KOPT-K1 (cell line): ENCODE results near the gene FNDC10.
A peak's percentile ranks its signal among the peaks of the same experiment; 100 is the strongest.

Source experiments
- H3K27ac ChIP-seq: fragments of 200-600 bp; sonication (generic); 2 replicates; pipeline ENCODE4 v1.5.1; 2016; ENCODE audit warnings: antibody characterized with exemption, mild to moderate bottlenecking, low read depth, low read length; ENCODE audit not compliant: poor library complexity, severe bottlenecking
- H3K36me3 ChIP-seq: fragments of 200-600 bp; sonication (generic); 2 replicates; pipeline ENCODE4 v1.5.1; 2017; ENCODE audit warnings: antibody characterized with exemption, mild to moderate bottlenecking, low read length, moderate library complexity; ENCODE audit not compliant: insufficient read depth
- H3K9me3 ChIP-seq: fragments of 200-600 bp; sonication (generic); 2 replicates; pipeline ENCODE4 v1.5.1; 2017; ENCODE audit warnings: antibody characterized with exemption, low read length, mild to moderate bottlenecking; ENCODE audit not compliant: insufficient read depth, poor library complexity, severe bottlenecking

FNDC10 gene

DNA sequence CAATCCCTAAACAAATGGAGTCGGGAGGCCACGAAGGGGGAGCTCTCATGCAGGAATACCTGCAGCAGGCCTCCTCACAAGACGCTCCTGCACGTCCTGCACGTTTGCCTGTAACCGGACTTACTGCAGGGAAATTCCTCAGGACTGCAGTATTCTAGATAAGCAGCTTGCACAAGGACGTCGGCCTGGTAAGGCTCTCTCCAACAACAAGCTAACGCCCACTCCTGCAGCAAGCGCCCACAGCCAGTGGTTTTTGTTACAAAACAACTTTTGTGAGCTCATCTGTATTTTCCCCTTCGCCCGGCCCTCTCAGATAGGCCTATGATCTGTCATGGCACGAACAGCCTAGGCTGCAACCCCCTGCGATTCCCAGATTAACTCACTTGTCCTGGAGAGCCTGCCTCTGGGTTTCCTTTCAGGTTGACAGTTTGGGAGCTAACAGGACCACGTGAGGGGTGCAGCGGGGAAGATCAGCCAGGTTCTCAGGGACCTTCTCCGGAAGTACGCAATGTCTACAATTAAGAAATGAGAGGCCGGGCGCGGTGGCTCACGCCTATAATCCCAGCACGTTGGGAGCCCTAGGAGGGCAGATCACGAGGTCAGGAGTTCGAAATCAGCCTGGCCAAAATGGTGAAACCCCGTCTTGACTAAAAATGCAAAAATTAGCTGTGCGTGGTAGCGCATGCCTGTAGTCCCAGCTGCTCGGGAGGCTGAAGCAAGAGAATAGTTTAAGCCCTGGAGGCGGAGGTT is 14.4 kb upstream of the FNDC10 start:
- Histone ChIP-seq H3K27ac (peak overlapping the region; percentile 98), H3K9me3 (no peaks in the 10 kb centered on the region), H3K36me3 (peaks cover 11% of the 10 kb centered on the region; the same call in 1 of the 2 replicates)

DNA sequence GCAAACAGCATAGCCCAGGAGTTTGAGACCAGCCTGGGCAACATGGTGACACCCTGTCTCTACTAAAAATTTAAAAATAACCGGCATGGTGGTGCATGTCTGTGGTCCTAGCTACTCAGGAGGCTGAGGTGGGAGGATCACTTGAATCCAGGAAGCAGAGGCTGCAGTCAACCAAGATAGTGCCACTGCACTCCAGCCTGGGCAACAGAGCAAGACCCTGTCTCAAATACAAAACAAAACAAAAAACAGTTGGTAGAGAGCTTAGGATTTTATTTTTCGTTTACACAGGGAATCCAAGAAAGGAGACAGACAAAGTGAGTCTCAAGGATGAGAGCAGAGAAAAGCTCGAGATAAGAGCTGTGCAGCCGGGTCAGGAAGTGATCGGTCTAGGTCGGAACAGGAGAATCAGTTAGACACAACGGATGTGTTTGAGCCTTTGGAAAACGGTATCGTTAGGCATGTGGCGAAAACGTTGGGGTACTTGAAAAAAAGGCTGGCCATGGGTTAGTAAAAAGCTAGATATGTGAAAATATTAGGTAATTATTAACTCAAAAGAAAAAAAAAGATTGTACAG is 13.7 kb upstream of the FNDC10 start:
- Histone ChIP-seq H3K36me3 (peaks cover 11% of the 10 kb centered on the region; the same call in 1 of the 2 replicates), H3K27ac (no peak overlapping the region), H3K9me3 (no peaks in the 10 kb centered on the region)

DNA sequence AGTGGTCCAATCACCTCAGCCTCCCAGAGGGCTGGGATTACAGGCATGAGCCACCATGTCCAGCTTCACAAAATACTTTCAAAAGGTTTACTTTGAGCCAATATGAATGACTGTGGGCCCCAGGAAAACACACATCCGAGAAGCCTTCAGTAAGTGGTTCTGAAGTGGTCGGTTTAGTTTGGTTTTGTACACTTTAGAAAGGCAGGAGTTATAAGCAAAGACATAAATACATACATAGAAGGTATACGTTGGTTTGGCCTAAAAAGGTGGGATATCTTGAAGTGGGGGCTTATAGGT is 12.1 kb upstream of the FNDC10 start:
- Histone ChIP-seq H3K36me3 (no peaks in the 10 kb centered on the region), H3K9me3 (no peaks in the 10 kb centered on the region), H3K27ac (no peak overlapping the region)

DNA sequence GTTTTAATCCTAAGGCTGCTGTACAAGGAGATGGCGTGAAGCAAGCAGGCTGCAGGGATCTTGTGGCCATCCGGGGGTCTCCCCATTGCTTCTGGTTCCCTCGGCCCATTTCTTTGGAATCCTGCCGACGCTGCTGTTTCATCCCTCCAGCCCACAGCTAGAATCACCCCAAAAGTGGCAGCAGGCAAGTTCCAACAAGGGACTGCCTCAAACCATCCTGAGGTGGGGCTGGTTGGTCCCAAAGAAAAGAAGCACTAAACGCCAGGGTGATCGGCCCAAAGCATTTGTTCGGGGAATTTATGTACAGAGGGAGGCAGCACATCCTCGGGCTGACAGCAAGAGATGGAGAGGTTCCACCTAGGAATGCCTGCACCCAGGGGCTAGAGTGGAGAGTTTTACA is 10.9 kb upstream of the FNDC10 start:
- no peaks in the 10 kb centered on the region for H3K36me3 ChIP-seq
- no peak overlapping the region for H3K27ac ChIP-seq
- no peaks in the 10 kb centered on the region for H3K9me3 ChIP-seq

DNA sequence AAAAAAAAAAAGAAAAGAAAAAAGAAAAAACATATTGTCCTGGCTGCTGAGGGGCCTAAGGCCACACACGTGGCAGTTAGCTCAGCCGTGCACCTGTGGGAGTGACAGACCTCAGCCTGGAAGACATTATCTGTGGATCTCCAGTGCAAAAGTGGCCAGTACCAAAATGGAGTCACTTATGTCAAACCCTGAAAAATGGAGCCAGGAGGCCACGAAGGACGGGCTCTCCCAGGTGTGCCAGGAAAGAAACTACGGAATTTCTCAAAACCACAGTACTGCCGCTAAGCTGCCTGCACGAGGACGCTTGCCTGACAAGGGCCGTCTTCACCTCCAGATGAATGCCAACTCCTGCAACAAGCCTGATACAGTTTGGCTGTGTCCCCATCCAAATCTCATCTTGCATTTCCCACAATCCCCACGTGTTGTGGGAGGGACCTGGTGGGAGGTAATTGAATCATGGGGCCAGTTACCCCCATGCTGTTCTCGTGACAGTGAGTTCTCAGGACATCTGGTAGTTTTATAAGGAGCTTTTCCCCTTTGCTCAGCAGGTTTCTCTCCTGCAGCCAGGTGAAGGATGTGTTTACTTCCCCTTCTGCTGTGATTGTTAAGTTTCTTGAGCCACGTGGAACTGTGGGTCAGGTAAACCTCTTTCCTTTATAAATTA is 10.0 kb upstream of the FNDC10 start:
- H3K27ac ChIP-seq: no peak overlapping the region

DNA sequence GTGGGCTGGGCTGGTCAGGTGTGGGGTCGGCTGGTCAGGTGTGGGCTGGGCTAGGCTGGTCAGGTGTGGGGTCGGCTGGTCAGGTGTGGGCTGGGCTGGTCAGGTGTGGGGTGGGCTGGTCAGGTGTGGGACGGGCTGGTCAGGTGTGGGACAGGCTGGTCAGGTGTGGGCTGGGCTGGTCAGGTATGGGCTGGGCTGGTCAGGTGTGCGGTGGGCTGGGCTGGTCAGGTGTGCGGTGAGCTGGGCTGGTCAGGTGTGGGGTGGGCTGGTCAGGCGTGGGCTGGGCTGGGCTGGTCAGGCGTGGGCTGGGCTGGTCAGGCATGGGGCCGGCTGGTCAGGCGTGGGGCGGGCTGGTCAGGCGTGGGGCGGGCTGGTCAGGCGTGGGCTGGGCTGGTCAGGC is 6.3 kb upstream of the FNDC10 start:
- no peaks in the 10 kb centered on the region for H3K9me3 ChIP-seq
- no peak overlapping the region for H3K27ac ChIP-seq
- no peaks in the 10 kb centered on the region for H3K36me3 ChIP-seq

More for the DNA sequence above, 10.0 kb upstream of the FNDC10 start:
- Histone ChIP-seq H3K36me3 (no peaks in the 10 kb centered on the region), H3K9me3 (no peaks in the 10 kb centered on the region)

DNA sequence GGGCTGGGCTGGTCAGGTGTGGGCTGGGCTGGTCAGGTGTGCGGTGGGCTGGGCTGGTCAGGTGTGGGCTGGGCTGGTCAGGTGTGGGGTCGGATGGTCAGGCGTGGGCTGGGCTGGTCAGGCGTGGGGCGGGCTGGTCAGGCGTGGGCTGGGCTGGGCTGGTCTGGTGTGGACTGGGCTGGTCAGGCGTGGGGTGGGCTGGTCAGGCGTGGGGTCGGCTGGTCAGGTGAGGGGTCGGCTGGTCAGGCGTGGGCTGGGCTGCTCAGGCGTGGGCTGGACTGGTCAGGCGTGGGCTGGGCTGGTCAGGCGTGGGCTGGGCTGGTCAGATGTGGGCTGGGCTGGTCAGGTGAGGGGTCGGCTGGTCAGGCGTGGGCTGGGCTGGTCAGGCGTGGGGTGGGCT is 5.8 kb upstream of the FNDC10 start:
- H3K36me3 ChIP-seq: no peaks in the 10 kb centered on the region
- no peaks in the 10 kb centered on the region for H3K9me3 ChIP-seq
- H3K27ac ChIP-seq: no peak overlapping the region

DNA sequence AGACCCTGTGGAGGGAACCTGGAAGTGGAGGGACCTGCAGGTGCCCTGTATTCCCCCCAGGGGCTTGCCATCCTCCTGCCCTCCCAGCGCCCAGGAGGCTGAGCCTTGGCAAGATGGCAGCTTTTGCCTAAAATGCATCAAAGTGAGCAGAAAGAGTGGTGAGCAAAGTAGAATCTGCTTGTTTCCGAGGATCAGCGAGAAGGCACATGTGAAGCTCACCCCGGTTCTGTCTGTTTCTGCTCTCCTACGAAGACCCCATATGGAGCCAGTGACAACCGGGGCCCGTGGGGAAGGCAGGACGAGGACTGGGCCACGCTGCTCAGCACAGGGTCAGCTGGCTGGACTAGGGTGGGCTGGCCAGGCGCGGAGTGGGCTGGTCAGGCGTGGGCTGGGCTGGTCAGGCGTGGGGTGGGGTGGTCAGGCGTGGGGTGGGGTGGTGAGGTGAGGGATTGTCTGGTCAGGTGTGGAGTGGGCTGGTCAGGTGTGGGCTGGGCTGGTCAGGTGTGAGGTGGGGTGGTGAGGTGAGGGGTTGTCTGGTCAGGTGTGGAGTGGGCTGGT is 5.2 kb upstream of the FNDC10 start:
- Histone ChIP-seq H3K27ac (no peak overlapping the region), H3K36me3 (no peaks in the 10 kb centered on the region), H3K9me3 (no peaks in the 10 kb centered on the region)

DNA sequence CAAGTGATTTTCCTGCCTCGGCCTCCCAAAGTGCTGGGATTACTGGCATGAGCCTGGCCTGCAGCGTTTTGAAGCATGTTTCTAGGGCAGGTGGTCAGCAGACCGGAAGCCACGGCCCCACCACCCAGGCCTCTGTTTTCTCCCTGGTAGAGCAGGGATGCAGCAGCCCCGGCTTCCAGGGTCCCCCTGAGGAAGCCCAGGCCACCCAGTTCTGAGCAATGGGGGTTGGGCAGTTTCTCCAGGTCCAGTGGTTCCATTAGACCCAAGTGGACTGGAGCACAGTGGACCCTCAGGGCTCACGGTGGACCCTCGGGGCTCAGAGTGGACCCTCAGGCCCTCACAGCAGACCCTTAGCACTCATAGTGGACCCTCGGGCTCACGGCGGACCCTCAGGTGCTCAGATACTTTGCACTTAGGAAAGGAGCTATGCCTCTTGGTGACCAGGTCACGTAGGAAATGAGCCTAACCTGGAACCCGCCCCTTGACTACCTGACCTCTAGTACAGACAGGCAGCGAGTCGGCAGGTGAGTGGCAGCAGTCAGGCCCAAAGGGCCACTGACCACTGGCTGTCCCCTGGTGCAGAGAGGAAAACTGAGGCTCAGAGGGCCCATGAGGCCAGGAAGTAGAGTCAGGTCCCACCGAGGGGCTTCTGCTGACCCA is 4.6 kb upstream of the FNDC10 start:
- no peak overlapping the region for H3K27ac ChIP-seq
- H3K36me3 ChIP-seq: no peaks in the 10 kb centered on the region
- H3K9me3 ChIP-seq: no peaks in the 10 kb centered on the region

DNA sequence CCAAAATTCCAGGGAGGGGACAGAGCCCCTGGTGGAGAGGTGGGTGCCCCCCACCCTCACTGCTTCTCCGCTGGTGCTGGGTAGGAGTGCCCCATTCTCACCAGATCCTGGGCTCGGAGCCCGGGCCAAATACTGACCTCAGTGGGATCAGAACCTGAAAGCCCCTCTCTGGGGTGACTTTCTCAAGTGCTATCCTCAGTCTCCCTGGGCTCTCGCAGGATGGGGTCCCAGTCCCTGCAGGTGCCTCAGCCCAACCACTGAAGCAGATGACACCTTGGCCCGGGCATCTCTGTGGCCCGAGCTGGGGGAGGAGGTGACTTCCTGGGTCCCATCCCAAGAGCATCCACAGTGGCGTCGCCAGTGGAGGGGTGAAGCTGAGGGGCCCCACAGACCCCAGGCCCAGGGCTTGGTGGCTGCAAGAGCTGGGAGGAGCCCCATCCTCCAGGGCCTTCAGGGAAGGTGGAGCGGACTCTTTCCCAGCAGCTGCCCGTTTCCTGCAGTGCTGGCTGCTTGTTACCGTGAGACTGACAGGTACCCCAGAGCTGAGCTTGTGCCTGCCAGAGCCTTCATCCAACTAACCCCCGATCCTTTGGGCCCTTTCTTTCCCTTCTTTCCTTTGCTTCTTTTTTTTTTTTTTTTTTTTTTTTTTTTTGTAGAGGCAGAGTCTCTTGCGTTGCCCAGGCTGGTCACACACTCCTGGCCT is 3.9 kb upstream of the FNDC10 start:
- H3K36me3 ChIP-seq: no peaks in the 10 kb centered on the region
- no peak overlapping the region for H3K27ac ChIP-seq
- H3K9me3 ChIP-seq: no peaks in the 10 kb centered on the region

DNA sequence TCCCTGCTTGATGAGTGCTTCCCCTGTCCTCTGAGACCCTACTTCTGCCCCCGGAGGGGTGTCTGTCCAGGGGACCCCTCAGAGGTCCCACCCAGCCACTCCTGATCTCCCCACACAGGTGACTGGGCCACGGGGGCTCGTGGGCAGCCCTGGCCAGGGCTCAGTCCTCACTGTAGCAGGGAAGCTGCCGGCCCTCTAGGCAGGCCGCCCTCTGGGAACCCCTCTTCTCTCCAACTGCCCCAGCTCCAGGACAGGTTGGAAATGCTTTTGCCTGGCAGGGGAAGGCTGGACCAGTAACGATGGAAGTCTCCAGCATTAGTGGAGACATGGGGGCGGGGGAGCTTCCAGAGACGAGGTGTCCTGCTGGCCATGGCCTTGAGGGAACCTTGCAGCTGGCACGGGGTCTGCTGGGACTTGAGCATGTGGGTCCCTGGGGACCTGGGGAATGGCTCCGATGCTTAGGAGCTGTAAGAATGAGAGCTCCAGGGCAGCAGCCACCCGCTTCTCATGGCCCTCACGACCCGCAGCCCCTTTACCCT is 3.1 kb upstream of the FNDC10 start:
- Histone ChIP-seq H3K9me3 (no peaks in the 10 kb centered on the region), H3K27ac (no peak overlapping the region), H3K36me3 (no peaks in the 10 kb centered on the region)

DNA sequence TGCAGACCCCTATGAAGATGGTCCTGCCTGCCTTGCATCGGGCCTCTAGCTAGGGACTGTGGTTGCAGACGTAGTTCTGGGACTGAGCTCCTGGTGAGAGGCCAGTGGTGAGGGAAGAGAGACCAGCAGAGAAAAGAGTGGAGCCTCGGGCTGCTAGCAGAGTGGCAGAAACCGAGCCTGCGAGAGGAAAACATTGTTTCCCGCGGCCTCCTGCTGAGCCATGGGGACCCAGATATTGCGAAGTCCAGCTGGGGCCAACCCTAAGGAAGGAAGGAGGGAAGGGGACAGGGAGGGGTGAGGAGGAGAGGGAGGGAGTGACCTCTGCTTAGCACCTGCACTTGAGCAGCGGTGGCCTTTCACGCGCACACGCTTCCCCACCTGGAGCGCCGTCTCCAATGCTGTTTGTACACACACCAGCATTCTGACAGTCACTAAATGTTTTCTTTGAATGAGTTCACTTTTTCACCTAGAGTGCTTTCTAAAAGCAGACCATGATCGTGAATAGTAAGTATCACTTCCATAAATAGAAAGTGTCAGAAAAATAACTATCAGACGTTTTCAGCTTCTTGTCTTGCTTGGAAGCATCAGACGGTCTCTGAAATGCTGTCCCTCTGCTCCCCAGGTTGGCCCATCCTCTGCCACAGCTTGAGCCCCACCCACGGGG is 2.5 kb upstream of the FNDC10 start:
- no peaks in the 10 kb centered on the region for H3K36me3 ChIP-seq
- H3K27ac ChIP-seq: no peak overlapping the region
- H3K9me3 ChIP-seq: no peaks in the 10 kb centered on the region

DNA sequence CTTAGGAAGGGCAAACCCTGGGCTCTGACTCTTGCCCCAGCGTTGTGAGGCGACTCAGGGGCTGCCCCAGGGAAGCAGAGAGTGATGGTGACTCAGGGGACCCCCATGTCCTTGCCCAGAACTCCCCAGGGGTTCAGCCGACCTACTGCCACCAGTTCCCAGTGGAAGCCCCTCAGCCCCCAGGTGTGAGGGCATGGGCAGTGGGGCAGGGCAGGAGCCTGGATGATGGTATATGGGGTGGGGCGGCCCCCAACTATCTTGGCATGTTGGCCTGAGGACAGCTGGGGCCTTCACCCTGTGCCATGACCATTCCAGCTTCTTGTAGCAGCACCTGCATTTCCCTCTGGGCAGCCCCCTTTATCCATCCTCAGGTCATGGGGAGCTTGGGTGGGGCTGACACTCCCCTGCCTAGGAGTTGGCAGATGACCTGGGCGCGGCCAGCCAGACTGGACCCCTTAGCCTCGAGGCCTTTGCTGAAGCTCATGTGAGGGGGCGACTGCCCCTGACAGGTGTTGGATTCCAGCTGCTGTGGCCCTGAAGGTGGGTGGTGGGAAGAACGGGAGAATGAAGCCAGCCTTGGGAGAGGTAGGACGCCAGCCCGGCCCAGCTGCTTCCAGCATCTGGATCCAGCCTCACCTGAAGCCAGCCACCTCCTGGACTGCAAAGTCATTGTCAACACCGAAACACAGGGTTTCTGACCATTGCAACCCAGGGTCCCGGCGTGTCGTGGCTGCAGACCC is 1.8 kb upstream of the FNDC10 start:
- H3K36me3 ChIP-seq: no peaks in the 10 kb centered on the region
- no peak overlapping the region for H3K27ac ChIP-seq
- H3K9me3 ChIP-seq: no peaks in the 10 kb centered on the region
